Body of pancreas (tissue), 4 donors: ENCODE data around the gene DPYSL4. TPM values are rescaled to one million over a fixed set of nuclear protein-coding genes. Genes with fewer than 3 reads are reported as not detected.

Experiments used
- ATAC-seq: fragments of 150-250 bp; one replicate; pipeline ENCODE4 v1.9.1; 2016
- DNase-seq, 4 donors: peaks; one replicate each; pipeline ENCODE4 v3.0.0-alpha.2; 2019
- H3K27ac ChIP-seq, 4 donors: fragments of 200-600 bp; sonication (generic); 1 replicate in 3 of 4; 2 replicates in 1 of 4; pipeline versions ENCODE4 v1.5.1 to v1.6.1; 2016 to 2019; ENCODE audit warnings: mild to moderate bottlenecking in 1 of 4, mixed read lengths in 1 of 4, moderate library complexity in 1 of 4
- H3K27me3 ChIP-seq, 2 donors: fragments of 200-600 bp; sonication (generic); one replicate each; pipeline ENCODE4 v1.6.0; 2016; ENCODE audit warnings: mild to moderate bottlenecking in 1 of 2
- H3K36me3 ChIP-seq, 2 donors: fragments of 200-600 bp; sonication (generic); replicated peaks in 1 of 2; 2 replicates each; pipeline ENCODE4 v1.5.1; 2016; ENCODE audit warnings: low read depth in 2 of 2; ENCODE audit not compliant: insufficient read depth in 1 of 2
- H3K4me1 ChIP-seq: fragments of 200-600 bp; sonication (generic); one replicate; pipeline ENCODE4 v1.6.0; 2016
- H3K4me3 ChIP-seq, 2 donors: fragments of 200-600 bp; sonication (generic); 1 replicate in 1 of 2; 2 replicates in 1 of 2; pipeline ENCODE4 v1.5.1; 2016 to 2019
- H3K9me3 ChIP-seq, 3 donors: fragments of 200-600 bp; sonication (generic); 1 replicate in 2 of 3; 2 replicates in 1 of 3; pipeline ENCODE4 v1.5.1; 2016
- POLR2A ChIP-seq, 3 donors: fragments of 450-650 bp; IDR thresholded peaks; one replicate each; pipeline ENCODE4 v1.6.1; 2016; ENCODE audit warnings: antibody characterized with exemption in 3 of 3, mild to moderate bottlenecking in 2 of 3
- WGBS, 2 donors: methylation state at CpG; one replicate each; pipeline ENCODE4 v1.1.5; 2017; 5-methylcytosine and 5-hydroxymethylcytosine counted together
- intact Hi-C: fragments of 100-400 bp; cut with DNase I; formaldehyde crosslinking; loops from one replicate; pipeline ENCODE4 v1.15.1; 2023
- total RNA-seq, 2 donors: library from RNA; depleted of rRNA; stranded (reverse); fragments of >200 nt; gene quantifications; one replicate each; pipeline ENCODE4 v1.1.0, GENCODE V29; 2016
- TF ChIP-seq, protein P1 (sequence below), 7 experiments: fragments of 450-650 bp in 4 of 7; fragments of 200-600 bp in 3 of 7; sonication (generic) in 3 of 7; IDR thresholded peaks; one replicate each; pipeline ENCODE4 v1.5.1; 2016 to 2019; ENCODE audit warnings: antibody characterized with exemption in 7 of 7

DPYSL4 gene
- total RNA-seq, 2 donors from 2014 or later = 0.52 TPM; not detected in 1

DNA sequence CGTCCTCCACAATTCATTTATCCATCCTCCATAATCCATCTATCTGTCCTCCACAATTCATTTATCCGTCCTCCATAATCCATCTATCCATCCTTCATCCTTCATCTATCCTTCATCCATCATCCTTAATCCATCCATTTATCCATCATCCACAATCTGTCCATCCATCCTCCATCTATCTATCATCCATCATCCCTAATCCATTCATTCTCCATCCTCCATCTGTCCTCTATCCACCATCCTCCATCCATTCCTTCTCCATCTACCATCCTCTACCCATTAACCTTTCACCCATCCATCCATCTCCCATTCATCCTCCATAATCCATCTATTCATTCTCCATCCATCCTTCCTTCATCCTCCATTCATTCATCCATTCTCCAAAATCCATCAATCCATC, 36.0 kb upstream of the DPYSL4 start:
- Histone ChIP-seq H3K4me3 (no peak overlapping the region), H3K36me3 (no peaks in the 10 kb centered on the region), H3K4me1 (no peaks in the 10 kb centered on the region), H3K9me3 (no peaks in the 10 kb centered on the region), H3K27me3 (no peaks in the 10 kb centered on the region), H3K27ac (no peak overlapping the region)
- ATAC-seq = no peak
- WGBS, 2 donors = 89 to 96% methylated on average over 2 of the region's 2 CpGs
- TF ChIP-seq POLR2A (IDR thresholded peaks at IDR 0.05) = no peak
- TF ChIP-seq, protein P1, sequence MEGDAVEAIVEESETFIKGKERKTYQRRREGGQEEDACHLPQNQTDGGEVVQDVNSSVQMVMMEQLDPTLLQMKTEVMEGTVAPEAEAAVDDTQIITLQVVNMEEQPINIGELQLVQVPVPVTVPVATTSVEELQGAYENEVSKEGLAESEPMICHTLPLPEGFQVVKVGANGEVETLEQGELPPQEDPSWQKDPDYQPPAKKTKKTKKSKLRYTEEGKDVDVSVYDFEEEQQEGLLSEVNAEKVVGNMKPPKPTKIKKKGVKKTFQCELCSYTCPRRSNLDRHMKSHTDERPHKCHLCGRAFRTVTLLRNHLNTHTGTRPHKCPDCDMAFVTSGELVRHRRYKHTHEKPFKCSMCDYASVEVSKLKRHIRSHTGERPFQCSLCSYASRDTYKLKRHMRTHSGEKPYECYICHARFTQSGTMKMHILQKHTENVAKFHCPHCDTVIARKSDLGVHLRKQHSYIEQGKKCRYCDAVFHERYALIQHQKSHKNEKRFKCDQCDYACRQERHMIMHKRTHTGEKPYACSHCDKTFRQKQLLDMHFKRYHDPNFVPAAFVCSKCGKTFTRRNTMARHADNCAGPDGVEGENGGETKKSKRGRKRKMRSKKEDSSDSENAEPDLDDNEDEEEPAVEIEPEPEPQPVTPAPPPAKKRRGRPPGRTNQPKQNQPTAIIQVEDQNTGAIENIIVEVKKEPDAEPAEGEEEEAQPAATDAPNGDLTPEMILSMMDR (IDR thresholded peaks at IDR 0.05) = no peak
- intact Hi-C loops = no loop called here
- DNase-seq = no peak

DNA sequence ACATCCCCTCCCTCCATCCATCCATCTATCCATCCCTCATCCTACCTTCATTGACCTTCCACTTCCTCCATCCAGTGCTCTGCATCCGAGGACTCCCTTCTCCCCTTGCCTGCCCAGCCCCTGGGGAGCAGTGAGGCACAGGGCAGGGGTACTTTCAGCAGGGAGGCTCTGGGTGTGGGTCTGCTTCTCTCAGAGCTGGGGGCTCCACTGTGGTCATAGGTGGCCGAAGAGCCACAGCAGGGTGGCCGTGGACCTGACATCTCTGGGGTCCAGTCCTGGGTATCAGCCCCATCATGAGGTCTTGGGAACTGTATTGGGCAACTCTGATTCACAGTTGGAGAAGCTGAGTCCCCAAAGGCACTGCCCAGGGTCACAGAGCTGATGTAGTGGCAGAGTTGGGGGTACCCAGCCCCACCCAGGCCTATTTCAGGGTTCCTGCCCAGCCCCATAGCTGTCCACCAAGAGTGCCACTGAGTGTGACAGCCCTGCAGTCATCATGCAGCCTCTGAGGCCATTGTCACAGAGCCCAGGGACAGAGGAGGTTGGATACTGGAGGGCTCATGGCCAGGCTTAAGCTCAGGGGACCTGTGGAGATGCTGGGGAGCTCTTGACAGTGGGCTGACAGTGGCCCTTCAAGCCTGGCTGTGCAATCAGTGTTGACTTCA, 35.3 kb upstream of the DPYSL4 start:
- Histone ChIP-seq H3K36me3 (no peaks in the 10 kb centered on the region), H3K4me1 (no peaks in the 10 kb centered on the region), H3K4me3 (no peak overlapping the region), H3K27ac (no peak overlapping the region), H3K27me3 (no peaks in the 10 kb centered on the region), H3K9me3 (no peaks in the 10 kb centered on the region)
- intact Hi-C loops = no loop called here
- peak in 1 of 4 donors; percentile 5 for DNase-seq
- WGBS, 2 donors = 80 to 96% methylated on average over 2 to 3 of the region's 3 CpGs
- TF ChIP-seq, protein P1 (IDR thresholded peaks at IDR 0.05) = no peak
- no peak for TF ChIP-seq POLR2A (IDR thresholded peaks at IDR 0.05)
- no peak for ATAC-seq

DNA sequence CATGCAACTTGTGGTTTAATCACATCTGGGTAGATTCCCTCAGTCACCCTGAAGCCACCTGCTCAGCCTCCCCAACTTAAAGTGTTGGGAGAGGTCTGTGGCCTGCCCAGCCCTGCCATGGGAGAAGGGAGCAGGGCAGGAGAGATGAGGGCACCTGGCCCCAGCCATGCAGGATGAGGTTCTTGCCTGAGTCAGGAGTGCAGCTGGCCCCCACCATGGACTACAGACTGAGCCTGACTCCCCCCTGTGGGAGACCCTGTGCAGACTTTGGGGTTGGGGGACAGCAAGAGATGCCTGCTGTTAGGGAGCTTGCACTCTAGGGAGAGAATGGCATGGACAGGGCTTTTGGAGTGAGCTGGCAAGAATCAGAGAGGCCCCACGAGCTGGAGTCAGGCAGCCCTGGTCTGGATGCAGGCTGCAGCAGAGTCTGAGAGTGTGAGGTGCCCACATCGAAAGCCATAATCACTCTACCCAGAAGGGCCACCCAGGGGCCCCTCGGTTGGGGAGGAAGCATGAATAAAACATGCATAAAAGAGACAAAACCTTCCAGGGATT, 34.7 kb upstream of the DPYSL4 start:
- H3K36me3 ChIP-seq = no peaks in the 10 kb centered on the region
- intact Hi-C loops = no loop called here
- no peak overlapping the region for H3K27ac ChIP-seq
- WGBS, 2 donors = 21 to 31% methylated on average over 3 of the region's 3 CpGs
- H3K9me3 ChIP-seq = no peaks in the 10 kb centered on the region
- no peaks in the 10 kb centered on the region for H3K27me3 ChIP-seq
- no peak overlapping the region for H3K4me3 ChIP-seq
- TF ChIP-seq, protein P1 (IDR thresholded peaks at IDR 0.05) = no peak
- no peak for TF ChIP-seq POLR2A (IDR thresholded peaks at IDR 0.05)
- peak in 1 of 4 donors; percentile 10 for DNase-seq
- ATAC-seq = no peak
- H3K4me1 ChIP-seq = no peaks in the 10 kb centered on the region

DNA sequence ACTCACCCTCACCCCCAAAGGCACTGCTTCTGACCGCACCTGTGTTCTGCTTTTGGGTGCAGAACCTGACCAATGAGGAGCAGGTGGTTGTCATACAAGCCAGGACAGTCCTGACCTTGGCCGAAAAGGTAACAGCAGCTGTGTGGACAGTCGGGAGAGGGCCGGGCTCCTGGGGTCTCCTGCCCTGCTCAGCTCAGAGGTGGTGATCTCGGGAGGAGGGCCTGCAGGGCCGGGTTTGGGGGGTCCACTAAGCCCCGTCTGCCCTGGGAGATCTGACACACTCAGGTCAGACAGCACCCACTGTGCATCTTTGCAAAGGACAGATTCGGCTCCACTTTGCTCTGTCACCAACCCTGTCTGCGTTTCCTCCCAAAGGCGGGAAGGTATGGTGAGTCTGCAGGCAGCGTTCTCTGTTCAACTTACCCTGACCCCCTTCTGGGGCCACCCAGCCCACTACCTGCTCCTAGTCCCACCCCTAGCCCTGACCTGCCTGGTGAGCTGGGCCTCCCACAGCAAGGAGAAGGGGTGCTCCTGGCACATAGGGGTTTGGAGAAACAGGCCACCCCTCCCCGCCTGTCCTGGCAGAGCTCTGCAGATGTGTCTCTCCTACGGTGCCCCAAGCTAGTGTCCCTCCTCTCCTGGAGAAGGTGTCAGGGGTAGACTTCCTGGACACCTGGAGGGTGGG, 33.7 kb upstream of the DPYSL4 start:
- Histone ChIP-seq H3K4me3 (no peak overlapping the region), H3K4me1 (no peaks in the 10 kb centered on the region), H3K36me3 (no peaks in the 10 kb centered on the region), H3K9me3 (no peaks in the 10 kb centered on the region), H3K27me3 (no peaks in the 10 kb centered on the region), H3K27ac (no peak overlapping the region)
- ATAC-seq (no peak), DNase-seq (no peak)
- WGBS, 2 donors = 63 to 71% methylated on average over 3 to 12 of the region's 13 CpGs
- no peak for TF ChIP-seq POLR2A (IDR thresholded peaks at IDR 0.05)
- TF ChIP-seq, protein P1 (IDR thresholded peaks at IDR 0.05) = no peak
- intact Hi-C loops = no loop called here
